ENCODE data around the gene NREP. TPM values are rescaled to one million over a fixed set of nuclear protein-coding genes. Genes with fewer than 3 reads are reported as not detected.

The NREP gene
- total RNA-seq, 2 experiments from 2014 or later, result 21.7 to 22.6 TPM

- intact Hi-C loops (cut with micrococcal nuclease), result no loop called here
- CTCF ChIA-PET, result interaction anchor here (0.6 to 2.0 kb wide), 9 partner anchors 8 to 226 kb away, joined by 3 to 7 read pairs (median 4); no protein-coding TSS in a partner anchor
- peak overlapping the region; percentile 87 for H3K27ac Mint-ChIP-seq
- peak; percentile 90 for DNase-seq
- H3K36me3 Mint-ChIP-seq (ENCODE audit: low read depth), result no peaks in the 10 kb centered on the region
- H3K9me3 Mint-ChIP-seq, result no peaks in the 10 kb centered on the region
- peak overlapping the region; percentile 80 for H3K4me3 Mint-ChIP-seq
- POLR2A ChIA-PET, result interaction anchor here (0.6 to 2.0 kb wide), 5 partner anchors 15 to 518 kb away, joined by 3 to 8 read pairs (median 3); no protein-coding TSS in a partner anchor
- no peak for TF ChIP-seq CTCF (IDR thresholded peaks at IDR 0.05)
- no peaks in the 10 kb centered on the region for H3K27me3 Mint-ChIP-seq
- H3K4me1 Mint-ChIP-seq (ENCODE audit: low read depth), result peaks cover 21% of the 10 kb centered on the region
- peak; percentile 80 for ATAC-seq
Measured at GRCh38 chr5:111757355-111758283, 625 bp upstream of the NREP start.

DNA sequence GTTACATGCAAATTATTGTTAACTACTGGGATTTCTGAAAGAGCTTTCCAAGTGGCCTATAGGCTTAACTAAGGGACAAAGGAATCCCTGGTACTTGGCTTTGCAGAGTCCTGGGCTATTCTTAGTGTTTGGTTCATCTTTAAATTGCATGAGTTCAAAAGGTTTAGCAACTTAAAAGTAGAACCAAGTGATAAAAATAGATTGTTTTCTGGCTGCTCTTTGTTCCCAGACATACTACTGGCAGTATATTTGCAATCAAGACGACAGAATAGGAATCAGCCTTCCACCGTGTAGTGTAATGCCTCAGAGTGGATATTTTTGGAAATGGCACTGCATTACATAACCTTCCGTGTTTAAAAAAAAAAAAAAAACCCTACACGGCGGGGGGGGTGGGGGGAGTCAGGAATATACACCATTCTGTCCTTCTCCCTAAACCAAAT is 1.0 kb downstream of the NREP start:
- H3K36me3 Mint-ChIP-seq (ENCODE audit: low read depth), result no peaks in the 10 kb centered on the region
- no peak for DNase-seq
- H3K27ac Mint-ChIP-seq, result no peak overlapping the region
- ChIA-PET POLR2A (no interaction called here), CTCF (interaction anchor here (1.6 kb wide), 1 partner anchor 225 kb away, joined by 7 read pairs; no protein-coding TSS in a partner anchor)
- peak overlapping the region; percentile 80 for H3K4me3 Mint-ChIP-seq
- H3K4me1 Mint-ChIP-seq (ENCODE audit: low read depth), result peaks cover 21% of the 10 kb centered on the region
- no peak for TF ChIP-seq CTCF (IDR thresholded peaks at IDR 0.05)
- H3K27me3 Mint-ChIP-seq, result no peaks in the 10 kb centered on the region
- ATAC-seq, result no peak
- no peaks in the 10 kb centered on the region for H3K9me3 Mint-ChIP-seq
- intact Hi-C loops (cut with micrococcal nuclease), result no loop called here

DNA sequence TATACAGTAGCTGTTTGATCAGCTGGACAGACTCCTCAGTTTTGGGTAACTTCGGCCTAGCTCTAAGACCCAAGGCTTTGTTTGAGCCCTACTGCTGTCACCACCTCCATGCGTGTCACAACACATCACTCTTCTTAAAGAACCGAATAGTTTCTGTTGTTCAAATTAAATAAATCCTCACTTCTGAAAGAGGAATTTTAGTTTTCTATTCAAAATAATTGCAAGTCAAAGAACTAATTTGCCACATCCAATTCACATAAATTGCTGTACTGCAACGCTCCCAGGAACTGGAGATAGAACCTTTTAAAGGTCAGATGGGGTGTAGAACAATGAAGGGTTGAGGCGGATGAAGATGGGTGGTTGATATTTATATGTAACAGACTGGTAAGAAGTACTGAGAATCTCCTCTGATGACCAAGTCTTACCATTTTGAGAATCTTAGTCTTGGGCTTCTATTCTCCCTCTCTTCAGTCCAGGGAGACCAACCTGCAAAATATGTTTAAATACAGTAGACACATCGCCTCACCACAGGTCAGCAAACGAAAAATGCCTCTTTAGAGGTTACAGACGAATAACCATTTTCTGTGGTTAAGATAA is 1.6 kb downstream of the NREP start:
- intact Hi-C loops (cut with micrococcal nuclease), result no loop called here
- ATAC-seq, result no peak
- peaks cover 21% of the 10 kb centered on the region for H3K4me1 Mint-ChIP-seq (ENCODE audit: low read depth)
- no peak for TF ChIP-seq CTCF (IDR thresholded peaks at IDR 0.05)
- H3K36me3 Mint-ChIP-seq (ENCODE audit: low read depth), result no peaks in the 10 kb centered on the region
- ChIA-PET POLR2A (no interaction called here), CTCF (interaction anchor here (1.0 to 1.3 kb wide), 3 partner anchors 9 to 21 kb away, joined by 3 to 4 read pairs (median 3); no protein-coding TSS in a partner anchor)
- no peak overlapping the region for H3K27ac Mint-ChIP-seq
- DNase-seq, result no peak
- peak overlapping the region; percentile 80 for H3K4me3 Mint-ChIP-seq
- H3K27me3 Mint-ChIP-seq, result no peaks in the 10 kb centered on the region
- H3K9me3 Mint-ChIP-seq, result no peaks in the 10 kb centered on the region

DNA sequence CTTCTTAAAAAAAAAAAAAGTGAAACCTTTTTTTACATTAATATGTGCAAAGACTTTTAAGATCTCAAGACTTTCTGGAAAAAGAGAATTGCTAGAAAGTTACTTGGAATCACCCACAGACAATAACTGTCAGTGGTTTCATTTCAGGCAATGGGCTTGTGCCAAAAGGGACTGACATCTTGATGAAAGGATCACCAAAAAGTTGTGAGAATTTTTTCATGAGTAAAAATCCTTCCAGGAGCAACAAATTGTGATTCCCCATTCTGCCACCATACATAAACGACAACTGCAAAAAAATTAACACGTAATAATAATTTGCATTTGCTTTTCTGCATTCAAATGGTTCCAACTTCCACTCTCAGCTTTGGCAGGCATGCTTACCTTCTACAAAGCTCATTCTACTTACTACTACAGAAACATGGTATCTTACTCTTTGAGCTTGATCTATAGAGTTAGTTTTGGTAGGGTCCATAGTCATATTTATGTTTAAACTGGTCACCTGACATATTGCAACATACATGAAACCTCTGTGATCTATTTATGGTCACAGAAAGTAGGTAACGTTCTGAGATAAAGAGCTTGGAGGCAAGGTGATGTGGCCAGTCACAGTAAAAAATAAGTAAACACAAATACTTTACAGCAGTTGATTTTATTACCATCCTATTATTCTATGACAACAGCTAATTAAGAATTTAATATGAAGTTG is 3.0 kb downstream of the NREP start:
- no peak for TF ChIP-seq CTCF (IDR thresholded peaks at IDR 0.05)
- no peaks in the 10 kb centered on the region for H3K27me3 Mint-ChIP-seq
- H3K36me3 Mint-ChIP-seq (ENCODE audit: low read depth), result no peaks in the 10 kb centered on the region
- H3K27ac Mint-ChIP-seq, result no peak overlapping the region
- no peak overlapping the region for H3K4me3 Mint-ChIP-seq
- POLR2A ChIA-PET, result no interaction called here
- ATAC-seq (no peak), DNase-seq (no peak)
- intact Hi-C loops (cut with micrococcal nuclease), result no loop called here
- peaks cover 21% of the 10 kb centered on the region for H3K4me1 Mint-ChIP-seq (ENCODE audit: low read depth)
- CTCF ChIA-PET, result interaction anchor here (1.0 to 1.3 kb wide), 4 partner anchors 10 to 201 kb away, joined by 3 to 4 read pairs (median 3); no protein-coding TSS in a partner anchor
- H3K9me3 Mint-ChIP-seq, result no peaks in the 10 kb centered on the region

Data from activated CD8-positive, alpha-beta T cell treated with anti-CD3 and anti-CD28 coated beads for 36 hours (primary cell).